Cerebellar nuclear complex (tissue), 1 donor: ENCODE results near the gene RAP1GDS1.

ENCODE experiments used
- DNase-seq, 2 experiments: peaks; one replicate each; lab custom pipeline; 2025; lab: John Stamatoyannopoulos, UW

The RAP1GDS1 gene, protein sequence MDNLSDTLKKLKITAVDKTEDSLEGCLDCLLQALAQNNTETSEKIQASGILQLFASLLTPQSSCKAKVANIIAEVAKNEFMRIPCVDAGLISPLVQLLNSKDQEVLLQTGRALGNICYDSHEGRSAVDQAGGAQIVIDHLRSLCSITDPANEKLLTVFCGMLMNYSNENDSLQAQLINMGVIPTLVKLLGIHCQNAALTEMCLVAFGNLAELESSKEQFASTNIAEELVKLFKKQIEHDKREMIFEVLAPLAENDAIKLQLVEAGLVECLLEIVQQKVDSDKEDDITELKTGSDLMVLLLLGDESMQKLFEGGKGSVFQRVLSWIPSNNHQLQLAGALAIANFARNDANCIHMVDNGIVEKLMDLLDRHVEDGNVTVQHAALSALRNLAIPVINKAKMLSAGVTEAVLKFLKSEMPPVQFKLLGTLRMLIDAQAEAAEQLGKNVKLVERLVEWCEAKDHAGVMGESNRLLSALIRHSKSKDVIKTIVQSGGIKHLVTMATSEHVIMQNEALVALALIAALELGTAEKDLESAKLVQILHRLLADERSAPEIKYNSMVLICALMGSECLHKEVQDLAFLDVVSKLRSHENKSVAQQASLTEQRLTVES

DNA sequence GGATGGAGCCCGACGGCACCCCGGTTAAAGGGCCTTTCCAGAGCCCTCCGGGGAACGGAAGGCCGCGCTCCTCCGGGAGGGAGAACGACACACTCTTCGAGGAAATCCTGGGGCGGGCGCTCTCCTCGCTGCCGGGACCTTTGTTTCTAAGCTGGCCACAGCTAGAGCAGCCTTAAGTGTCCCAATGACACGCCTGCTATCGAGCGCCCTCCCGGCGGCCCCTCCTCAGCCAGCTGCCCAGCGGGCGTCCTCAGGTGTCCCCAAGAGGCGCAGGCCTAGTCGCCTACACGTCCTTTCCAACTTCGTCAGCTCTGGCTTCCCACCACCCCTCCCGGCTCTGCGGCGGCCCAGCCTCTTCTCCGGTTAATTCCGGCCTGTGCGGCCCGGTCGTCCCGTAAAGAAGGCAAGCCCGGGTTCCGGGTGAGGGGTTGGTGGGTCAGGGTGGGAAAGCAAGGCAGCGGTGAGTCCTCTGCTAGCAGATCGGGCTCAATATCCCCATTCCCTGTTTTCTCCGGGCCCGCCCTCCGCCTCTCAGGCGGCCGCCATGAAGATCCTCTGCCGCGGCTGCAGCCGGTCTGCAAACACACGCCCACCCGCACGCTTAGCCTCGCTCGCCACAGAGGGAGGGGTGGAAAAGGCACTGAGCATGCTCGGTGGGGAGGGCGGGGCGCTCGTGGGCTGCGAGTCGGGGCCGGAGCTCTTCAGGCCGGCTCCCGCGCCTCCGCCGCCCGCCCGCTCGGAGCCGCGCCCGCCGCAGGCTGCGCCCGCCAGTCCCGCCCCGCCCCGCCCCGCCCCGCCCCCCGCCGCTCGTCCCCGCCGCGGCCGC, at the start of gene RAP1GDS1:
TSS of gene RAP1GDS1 (plus strand) at position 806 of the 826 bp plus-strand sequence. CDS start 182 bp downstream, outside the sequence.
- DNase-seq: peak; percentile 30 to 68

DNA sequence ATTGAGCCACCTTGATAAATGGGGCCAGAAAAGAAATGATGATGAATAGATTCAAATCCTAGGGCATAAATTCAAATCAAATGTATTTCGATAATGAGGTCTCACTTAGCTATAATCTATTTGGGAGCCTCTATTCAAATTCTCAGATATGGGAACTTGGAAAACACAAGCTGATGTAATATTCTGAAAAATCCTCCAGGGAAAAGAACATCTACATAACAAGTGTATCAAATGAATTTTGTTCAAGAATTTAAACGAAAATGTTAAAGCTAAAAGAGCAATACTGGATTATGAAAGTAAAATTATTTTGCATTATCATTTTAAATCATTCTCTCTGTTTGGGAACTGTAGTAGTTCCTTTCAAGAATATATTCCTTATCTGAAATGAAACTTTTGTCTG, 38.9 kb upstream of the RAP1GDS1 start:
- no peak for DNase-seq

DNA sequence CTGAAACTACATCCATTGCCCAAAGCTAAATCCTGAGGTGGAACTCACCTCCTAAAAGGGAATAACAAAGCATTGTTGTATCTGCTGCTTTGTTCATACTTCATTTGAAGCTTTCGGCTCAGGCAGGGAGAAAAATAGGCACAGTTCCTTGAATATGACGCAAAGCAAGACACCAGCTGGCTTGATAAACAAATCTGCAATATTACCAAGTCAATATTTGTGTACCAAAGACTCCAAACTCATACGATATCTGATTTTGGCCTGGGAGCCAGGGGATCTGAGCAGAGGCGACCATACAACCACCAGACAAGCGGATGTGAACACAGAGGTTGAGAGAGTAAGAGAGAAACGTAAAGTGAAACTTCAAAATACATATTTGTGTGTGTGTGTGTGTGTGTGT, 34.8 kb upstream of the RAP1GDS1 start:
- DNase-seq: no peak

DNA sequence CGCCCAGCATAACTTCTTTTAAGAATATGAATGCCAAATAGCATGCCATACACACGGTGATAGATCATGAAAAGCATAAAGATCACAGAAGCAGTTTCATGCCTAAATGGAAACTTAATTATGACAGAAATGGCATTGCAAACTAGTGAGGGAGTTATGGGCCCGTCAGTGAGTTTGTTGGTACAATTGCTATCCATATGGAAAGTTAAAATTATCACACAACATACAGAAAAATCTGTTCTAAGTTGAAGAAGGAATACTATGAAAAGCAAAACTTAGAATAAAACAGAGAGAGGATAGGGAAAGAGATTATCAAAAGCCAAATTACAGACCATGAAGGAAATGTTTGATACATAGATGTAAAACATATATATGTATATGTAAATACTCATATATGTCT, 30.2 kb upstream of the RAP1GDS1 start:
- no peak for DNase-seq

DNA sequence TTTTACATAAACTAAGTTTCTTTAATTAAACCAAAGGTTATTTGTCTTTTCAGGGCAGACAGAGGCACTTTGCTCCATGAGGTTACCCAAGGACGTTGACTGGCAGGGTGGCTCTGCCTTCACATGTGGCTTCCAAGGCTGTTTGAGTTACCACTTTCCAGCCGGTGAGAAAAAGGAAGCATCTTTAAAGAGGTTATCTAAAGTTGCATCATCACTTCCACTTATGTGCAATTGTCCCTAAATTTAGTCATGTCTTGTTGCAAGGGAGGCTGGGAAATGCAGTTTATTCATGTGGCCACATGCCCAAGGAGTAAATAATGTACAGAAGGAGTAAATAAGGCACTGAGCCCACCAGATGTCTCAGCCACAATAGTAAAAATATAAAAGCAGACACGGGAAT, 29.0 kb upstream of the RAP1GDS1 start:
- DNase-seq: no peak

DNA sequence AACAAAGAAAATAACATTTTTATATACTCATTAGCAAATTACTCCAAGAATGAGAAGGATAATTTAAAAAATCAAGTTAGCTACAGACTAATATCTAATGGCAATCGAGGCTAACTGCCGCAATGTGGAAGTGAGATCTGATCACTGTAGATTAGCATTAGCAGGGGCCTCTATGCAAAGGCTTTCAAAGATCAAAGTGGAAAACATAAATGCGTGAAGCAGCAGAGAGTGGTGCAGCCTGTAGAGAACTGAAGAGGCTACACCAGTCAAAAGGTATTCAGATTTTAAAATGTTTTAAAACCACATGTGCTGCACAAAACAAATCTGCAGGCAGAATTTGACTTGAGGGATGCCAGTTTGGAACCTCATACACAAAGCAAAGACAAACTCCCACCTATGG, 24.0 kb upstream of the RAP1GDS1 start:
- no peak for DNase-seq

DNA sequence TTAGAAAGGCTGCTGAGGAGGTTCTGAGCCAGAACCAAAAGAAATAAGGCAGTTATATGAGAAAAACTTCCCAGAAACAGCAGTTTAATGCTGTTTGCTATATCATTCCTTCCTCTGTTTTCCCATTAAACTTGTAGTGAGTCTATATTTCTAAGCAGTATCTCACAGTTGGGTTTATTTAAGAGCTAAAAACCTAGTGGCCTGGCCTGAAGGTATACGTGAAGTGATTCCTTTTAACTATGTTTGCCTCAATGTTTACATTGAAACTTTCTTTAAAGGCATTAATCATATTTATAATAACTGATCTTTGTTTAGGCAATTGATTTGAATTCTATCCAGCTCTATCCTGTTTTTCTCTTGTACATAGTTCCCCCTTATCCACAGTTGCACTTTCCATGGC, 19.1 kb upstream of the RAP1GDS1 start:
- DNase-seq: no peak

DNA sequence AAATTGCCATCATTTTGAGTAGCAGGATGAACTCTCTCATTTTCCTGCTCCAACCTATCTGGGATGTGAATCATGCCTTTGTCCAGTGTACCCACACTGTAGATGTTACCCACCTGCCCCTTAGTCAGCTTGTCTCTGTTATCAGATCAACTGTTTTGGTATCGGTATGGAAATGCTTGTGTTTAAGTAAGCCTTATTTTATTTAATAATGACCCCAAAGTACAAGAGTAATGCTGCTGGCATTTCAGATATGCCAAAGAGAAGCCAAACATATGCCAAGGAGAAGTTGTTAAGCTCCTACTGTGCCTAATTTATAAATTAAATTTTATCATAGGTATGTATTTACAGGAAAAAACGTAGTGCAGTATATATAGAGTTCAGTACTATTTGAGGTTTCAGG, 18.6 kb upstream of the RAP1GDS1 start:
- DNase-seq: no peak

DNA sequence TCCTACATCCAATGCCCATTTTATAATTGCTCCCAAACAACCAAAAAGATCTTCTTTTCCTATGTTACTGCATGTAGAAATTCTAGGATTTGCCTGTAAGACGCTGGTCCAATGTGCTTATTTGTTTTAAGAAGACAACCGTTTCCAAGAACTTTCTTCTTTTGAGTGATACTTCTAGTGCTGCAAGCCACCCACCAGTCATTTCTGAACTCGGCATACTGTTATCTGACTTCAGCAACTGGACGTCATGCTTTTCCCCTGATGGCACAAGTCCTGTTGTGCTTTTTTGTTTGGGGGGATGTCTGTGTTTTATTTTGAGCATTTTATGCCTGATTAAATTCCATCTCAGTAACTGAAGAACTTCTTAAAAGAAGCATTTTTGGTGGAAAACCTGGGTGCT, 16.0 kb upstream of the RAP1GDS1 start:
- DNase-seq: no peak

DNA sequence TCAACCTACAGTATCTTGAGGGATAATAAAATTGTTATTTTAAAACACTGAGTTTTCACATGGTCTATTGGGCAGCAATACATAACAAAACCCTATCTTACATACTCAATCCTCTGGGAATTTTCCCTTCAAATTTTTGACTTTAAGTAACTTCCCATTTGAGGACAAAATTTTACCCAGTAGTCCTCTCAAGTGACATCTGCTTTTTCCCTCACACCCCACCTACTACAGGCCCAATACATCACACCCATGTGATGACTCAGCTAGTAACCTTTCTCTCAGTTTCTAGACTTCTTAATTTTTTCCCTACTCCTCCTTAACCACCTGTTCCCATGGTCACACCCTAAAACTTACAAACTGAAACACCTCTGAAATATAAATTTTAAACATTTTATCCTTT, 12.2 kb upstream of the RAP1GDS1 start:
- no peak for DNase-seq

DNA sequence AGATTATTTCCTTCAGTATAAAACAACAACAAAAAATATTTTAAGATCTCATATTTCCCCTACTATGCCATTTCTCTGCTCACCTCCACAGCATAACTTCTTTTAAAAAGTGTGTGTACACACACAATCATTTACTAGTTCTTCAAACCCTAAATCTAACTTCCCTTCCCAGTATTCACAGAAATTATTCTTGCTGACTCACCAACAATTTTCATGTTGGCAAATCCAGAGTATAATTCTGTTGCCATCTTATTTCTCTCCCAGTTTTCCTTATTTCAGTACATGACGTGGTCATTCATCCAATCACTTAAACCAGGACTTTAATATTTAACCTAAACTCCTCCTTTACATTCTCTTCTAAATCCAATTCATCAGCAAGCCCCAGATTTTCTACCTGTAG, 11.4 kb upstream of the RAP1GDS1 start:
- no peak for DNase-seq

DNA sequence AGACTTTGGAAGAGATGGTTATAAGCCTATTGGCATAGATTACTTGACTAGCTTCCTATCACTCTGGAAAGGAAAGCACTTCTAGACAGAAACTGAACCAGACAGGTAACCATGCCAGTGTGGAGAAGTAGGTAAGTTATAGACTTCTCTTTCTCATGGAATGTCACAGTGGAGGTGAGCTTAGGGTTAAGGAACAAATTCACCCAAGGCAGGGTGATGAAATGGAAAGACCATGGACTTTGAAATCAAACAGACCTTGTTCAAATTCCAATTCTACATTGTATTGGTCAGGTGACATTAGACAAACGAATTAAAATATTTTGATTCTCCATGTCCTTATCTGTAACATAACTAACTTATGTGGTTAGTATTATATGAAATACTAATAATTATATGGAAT, 7.7 kb upstream of the RAP1GDS1 start:
- no peak for DNase-seq

DNA sequence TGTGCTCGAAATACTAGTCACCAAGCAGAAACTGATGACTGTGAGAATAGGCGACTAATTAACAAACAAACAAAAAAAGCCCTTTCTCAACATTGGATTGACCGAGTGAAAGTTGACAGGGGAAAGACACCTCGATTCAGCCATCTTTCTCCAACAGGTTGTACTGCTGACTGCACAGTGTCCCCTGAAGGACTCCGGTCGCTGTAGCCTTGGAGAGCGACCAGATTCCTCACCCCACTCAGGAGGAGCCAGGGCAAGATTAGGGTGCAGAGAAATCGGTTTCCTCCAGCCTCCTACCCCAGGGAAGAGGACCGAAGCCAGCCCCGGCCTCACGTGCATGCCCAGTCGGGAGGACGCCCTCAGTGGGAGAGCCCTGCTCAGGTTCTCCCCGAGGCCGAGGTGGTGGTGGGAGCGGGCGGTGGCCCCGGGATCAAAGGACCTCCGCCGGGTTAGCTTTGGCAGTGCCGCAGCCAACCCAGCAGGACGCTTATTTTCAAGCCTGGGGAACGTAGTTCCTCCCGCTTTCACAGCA, 1.1 kb upstream of the RAP1GDS1 start:
- DNase-seq: no peak

DNA sequence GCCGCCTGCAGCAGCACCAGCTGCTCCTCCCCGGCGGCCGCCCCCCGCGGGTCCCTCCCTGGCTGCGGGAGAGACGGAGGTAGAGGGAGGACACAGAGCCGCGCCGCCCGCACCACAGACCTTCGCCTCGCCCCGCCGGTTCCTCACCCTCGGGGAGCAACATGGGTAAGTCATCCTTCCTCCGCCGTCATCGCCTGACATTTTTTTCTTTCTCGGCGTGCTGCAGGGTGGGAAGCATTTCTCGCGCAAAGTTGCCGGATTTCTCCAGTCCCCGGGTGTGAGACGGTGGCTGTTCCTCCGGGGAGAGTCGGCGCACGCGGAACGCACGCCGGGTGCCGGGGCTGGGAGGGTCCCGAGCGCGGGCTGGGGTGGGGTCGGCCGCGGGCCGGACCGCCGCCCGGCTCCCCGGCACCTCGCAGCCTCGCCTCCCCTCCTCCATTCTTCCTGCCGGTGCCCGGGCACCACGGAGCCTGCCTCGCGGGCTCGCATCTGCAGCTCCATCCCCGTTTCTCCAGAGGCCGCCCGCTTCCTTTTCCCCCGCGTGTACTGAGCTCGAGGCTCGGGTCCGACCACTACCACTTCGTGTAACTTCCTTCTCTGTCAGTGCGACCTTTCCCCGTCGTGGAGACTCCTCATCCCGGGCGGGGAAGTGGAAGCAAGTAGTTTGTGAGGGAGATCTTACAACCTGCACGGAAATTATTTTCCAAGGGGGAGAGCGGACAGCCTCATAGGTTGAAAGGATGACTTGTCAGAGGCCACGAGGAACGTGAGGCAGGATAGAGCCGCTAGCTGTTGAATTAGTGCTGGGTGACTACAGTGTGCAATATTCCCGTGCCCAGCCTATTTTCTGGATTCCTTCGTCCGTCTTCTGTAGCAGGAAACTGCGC, 464 bp downstream of the RAP1GDS1 start:
- peak in 1 of 2 experiments; percentile 33 for DNase-seq

DNA sequence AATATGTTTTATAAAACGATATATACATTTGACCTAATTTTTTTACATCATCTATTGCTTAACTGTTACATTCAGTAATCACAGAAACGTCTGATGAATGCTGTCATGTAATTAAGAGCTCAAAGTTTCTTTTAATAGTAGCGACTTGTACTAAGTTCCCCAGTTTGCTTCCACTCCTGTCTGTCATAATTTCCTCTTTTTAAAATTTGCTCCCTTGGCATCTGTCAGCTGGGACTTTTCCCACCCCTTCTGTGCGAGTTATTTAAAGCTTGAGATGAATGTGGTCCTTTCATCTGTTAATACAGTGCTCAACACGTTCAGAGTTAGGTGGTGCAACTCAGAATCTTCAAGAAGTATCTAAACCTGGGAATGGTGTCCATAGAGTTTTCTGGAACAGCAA, 1.2 kb downstream of the RAP1GDS1 start:
- no peak for DNase-seq

DNA sequence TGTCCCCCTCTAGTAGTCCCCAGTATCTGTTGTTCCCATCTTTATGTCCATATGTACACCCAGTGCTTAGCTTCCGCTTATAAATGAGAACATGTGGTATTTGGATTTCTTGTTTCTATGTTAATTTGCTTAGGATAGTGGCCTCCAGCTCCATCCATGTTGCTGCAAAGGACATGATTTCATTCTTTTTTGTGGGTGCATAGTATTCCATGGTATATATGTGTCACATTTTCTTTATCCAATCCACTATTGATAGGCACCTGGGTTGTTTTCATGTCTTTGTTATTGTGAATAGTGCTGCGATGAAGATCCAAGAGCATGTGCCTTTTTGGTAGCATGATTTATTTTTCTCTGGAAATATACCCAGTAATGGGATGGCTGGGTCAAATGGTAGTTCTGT, 6.3 kb downstream of the RAP1GDS1 start:
- DNase-seq: no peak

DNA sequence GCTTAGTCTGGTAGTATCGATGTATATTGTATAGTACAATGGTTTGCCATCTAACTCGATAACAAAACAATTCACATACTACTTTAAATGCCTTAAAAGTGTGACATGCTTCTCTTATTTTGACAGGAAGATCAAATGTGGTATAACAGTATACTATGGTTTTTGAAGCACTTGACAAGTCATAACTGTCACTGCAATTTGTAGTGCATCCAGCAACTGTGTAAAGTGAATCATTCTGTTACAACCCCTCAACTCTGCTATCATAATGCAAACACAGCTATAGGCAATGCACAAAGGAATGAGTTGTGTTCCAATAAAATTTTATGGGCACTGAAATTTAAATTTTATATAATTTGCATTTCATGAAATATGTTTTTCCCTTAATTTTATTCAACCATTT, 14.0 kb downstream of the RAP1GDS1 start:
- DNase-seq: no peak

DNA sequence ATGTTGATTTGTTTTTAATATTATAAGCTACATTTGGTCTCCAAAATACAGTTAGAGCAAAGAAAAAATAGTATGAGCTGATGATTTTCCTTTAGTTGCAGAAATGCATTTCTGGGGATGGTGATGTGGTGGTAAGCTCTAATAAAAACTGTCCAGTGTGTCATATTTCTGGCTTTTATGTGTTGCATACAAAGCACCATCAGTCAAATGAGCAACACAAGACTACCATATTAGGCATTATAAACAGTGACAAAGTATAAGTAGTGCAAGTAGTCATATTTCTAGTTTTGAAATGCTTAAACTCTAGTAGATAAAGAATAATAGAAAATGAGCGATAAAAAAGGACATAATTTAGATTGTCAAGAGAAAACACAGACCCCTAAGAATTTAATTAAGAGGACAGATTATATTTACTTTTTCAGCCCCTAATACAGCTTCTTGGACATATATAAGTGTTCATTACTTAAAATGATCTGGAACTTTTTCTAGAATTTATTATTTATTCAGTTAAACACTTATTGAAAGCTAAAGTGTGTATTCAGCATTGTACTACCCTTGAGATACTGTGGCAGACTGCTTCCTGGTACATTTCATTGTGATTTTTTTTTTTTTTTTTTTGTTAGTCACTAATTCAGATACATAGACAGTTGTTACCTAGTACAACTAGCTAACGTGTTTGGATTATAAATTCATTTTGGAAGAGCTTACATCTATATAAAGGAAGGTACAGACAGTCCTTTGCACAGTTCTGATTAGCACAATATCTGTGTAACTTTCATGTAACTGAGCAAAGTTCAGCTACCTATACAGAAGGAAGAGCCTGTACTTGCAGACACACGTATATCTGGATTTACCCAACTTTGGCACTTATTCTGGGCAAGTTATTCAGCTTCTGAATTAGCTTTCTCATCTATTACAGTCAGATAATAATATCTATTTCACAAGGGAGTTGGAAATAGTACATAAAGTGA, 22.3 kb downstream of the RAP1GDS1 start:
- DNase-seq: no peak

DNA sequence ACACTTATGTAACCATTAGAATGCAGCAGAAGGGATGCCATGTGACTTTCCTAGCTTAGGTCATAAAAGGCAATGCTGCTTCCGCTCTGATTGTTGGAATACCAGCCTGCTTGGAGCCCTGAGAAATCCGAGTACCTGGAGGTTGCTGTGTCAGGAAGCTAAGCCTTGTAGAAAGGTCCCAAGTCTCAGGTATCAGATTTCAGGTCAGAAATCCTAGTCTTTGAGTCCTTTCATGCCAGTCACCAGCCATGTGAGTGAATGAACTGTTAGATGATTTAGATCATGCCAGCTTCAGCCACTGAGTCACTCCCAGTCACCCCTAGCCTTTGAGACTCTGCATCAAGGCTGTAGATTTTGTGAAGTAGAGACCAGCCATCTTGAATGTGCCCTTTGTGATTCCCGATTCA, 23.5 kb downstream of the RAP1GDS1 start:
- no peak for DNase-seq

DNA sequence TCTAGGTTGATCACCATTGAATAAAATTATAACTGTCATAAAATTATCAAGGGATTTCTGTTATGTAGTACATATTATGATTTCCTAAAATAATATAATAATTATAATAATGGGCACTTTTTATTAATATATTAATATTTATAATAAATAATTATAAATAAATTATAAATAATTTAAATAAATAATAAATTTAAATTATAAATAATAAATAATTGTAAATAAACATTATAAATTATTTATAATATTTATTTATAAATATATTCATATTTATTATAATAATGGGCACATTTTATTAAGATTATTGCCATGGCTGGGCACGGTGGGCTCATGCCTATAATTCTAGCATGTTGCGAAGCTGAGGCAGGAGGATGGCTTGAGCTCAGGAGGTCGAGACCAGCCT, 24.5 kb downstream of the RAP1GDS1 start:
- no peak for DNase-seq
